SK-N-SH (cell line): ENCODE data around the gene WDHD1. TPM values are rescaled to one million over a fixed set of nuclear protein-coding genes. Genes with fewer than 3 reads are reported as not detected.

Experiments
- CTCF ChIA-PET: fragments of 300-600, 350-600 bp; formaldehyde crosslinking; extraction: SDS; loops from one replicate; lab custom pipeline; 2021; lab: Yijun Ruan, JAX
- POLR2A ChIA-PET: fragments of 350-600 bp; sonication (Branson Sonifier 250); formaldehyde crosslinking; extraction: SDS; loops from one replicate; lab custom pipeline; 2020; ENCODE audit warnings: antibody characterized with exemption, inconsistent platforms; lab: Yijun Ruan, JAX
- DNase-seq: peaks from one replicate; pipeline ENCODE4 v3.0.0; 2012
- H2AFZ ChIP-seq: fragments of 200-600 bp; sonication (generic); 2 replicates; pipeline ENCODE4 v1.8.1; 2016; ENCODE audit warnings: antibody characterized with exemption, mild to moderate bottlenecking, low read depth
- H3F3A ChIP-seq: fragments of 200-600 bp; sonication (generic); replicated peaks from 2 replicates; pipeline ENCODE3; 2016; ENCODE audit warnings: antibody characterized with exemption, mild to moderate bottlenecking; ENCODE audit not compliant: insufficient read depth
- H3K27ac ChIP-seq, 2 experiments: fragments of 200-500 bp in 1 of 2; fragments of 200-600 bp in 1 of 2; sonication (Bioruptor generic) in 1 of 2; sonication (generic), shearing (Covaris generic) in 1 of 2; 2 replicates each; pipeline versions ENCODE4 v1.5.1 to v1.6.1; 2014 to 2016; ENCODE audit warnings: low read depth in 2 of 2, inconsistent platforms in 1 of 2, low read length in 1 of 2, mild to moderate bottlenecking in 1 of 2, mixed read lengths in 1 of 2
- H3K27me3 ChIP-seq: fragments of 200-600 bp; sonication (generic), shearing (Covaris generic); 2 replicates; pipeline ENCODE4 v1.6.1; 2016; ENCODE audit warnings: mixed run types; ENCODE audit not compliant: insufficient read depth
- H3K36me3 ChIP-seq, 2 experiments: fragments of 200-500 bp in 1 of 2; fragments of 200-600 bp in 1 of 2; sonication (Bioruptor generic) in 1 of 2; sonication (generic) in 1 of 2; replicated peaks in 1 of 2; 2 replicates each; pipeline versions ENCODE3 to v1.5.1; 2014 to 2016; ENCODE audit warnings: low read length in 1 of 2, mild to moderate bottlenecking in 1 of 2; ENCODE audit not compliant: insufficient read depth in 2 of 2, control insufficient read depth in 1 of 2
- H3K4me1 ChIP-seq, 2 experiments: fragments of 200-500 bp in 1 of 2; fragments of 200-600 bp in 1 of 2; sonication (Bioruptor generic) in 1 of 2; sonication (generic), shearing (Covaris generic) in 1 of 2; 2 replicates each; pipeline versions ENCODE4 v1.5.1 to v1.6.1; 2014 to 2016; ENCODE audit warnings: low read depth in 1 of 2, low read length in 1 of 2, mixed run types in 1 of 2; ENCODE audit not compliant: insufficient read depth in 2 of 2, control insufficient read depth in 1 of 2
- H3K4me2 ChIP-seq: fragments of 200-600 bp; sonication (generic), shearing (Covaris generic); 2 replicates; pipeline ENCODE4 v1.6.1; 2017; ENCODE audit warnings: mixed run types
- H3K4me3 ChIP-seq, 2 experiments: fragments of 200-500 bp in 1 of 2; fragments of 200-600 bp in 1 of 2; sonication (Bioruptor generic) in 1 of 2; sonication (generic), shearing (Covaris generic) in 1 of 2; 2 replicates each; pipeline versions ENCODE4 v1.5.1 to v1.8.1; 2014 to 2016; ENCODE audit warnings: low read depth in 2 of 2, inconsistent platforms in 1 of 2, low read length in 1 of 2, mild to moderate bottlenecking in 1 of 2, mixed read lengths in 1 of 2, moderate library complexity in 1 of 2
- H3K79me2 ChIP-seq: fragments of 200-600 bp; sonication (generic); 2 replicates; pipeline ENCODE4 v1.8.1; 2017; ENCODE audit warnings: mild to moderate bottlenecking; ENCODE audit not compliant: insufficient read depth
- H3K9ac ChIP-seq: fragments of 200-600 bp; sonication (generic); 2 replicates; pipeline ENCODE4 v1.6.1; 2017; ENCODE audit warnings: mixed run types
- H3K9me2 ChIP-seq: fragments of 200-600 bp; sonication (generic); 2 replicates; pipeline ENCODE4 v1.6.1; 2017; ENCODE audit warnings: mixed run types
- H3K9me3 ChIP-seq: fragments of 200-600 bp; sonication (generic); 2 replicates; pipeline ENCODE4 v1.6.1; 2017; ENCODE audit warnings: mixed run types, mild to moderate bottlenecking, moderate library complexity
- H4K20me1 ChIP-seq: fragments of 200-600 bp; sonication (generic); 2 replicates; pipeline ENCODE4 v1.6.1; 2017; ENCODE audit warnings: mild to moderate bottlenecking, mixed run types; ENCODE audit not compliant: insufficient read depth
- CHD2 ChIP-seq: fragments of 150-350 bp; IDR thresholded peaks from 2 replicates; pipeline ENCODE4 v1.6.1; 2018; ENCODE audit warnings: low read length; ENCODE audit not compliant: partially characterized antibody
- CTCF ChIP-seq: fragments of 200-600 bp; sonication (generic); IDR thresholded peaks from 2 replicates; pipeline ENCODE4 v1.6.1; 2017; ENCODE audit warnings: antibody characterized with exemption, mild to moderate bottlenecking, moderate library complexity
- ELF1 ChIP-seq: IDR thresholded peaks from 2 replicates; pipeline ENCODE4 v1.4.0; 2012
- EP300 ChIP-seq, 2 experiments: IDR thresholded peaks; 2 replicates each; pipeline versions ENCODE4 v1.4.0 to v1.6.1; 2012; ENCODE audit warnings: borderline replicate concordance in 1 of 2, low read depth in 1 of 2, low read length in 1 of 2
- EZH2phosphoT487 ChIP-seq: fragments of 200-600 bp; sonication (generic); IDR thresholded peaks from 2 replicates; pipeline ENCODE4 v1.6.1; 2017; ENCODE audit warnings: low read depth, mixed run types, mild to moderate bottlenecking, antibody characterized with exemption, moderate library complexity, borderline replicate concordance
- FOSL2 ChIP-seq: IDR thresholded peaks from 2 replicates; pipeline ENCODE4 v1.4.0; 2012; ENCODE audit warnings: low read depth, mild to moderate bottlenecking, moderate library complexity, borderline replicate concordance
- FOXJ3 ChIP-seq: sonication (generic); formaldehyde crosslinking; IDR thresholded peaks from 2 replicates; pipeline ENCODE4 v1.5.1; 2020; ENCODE audit warnings: mild to moderate bottlenecking, missing genetic modification reagents
- FOXM1 ChIP-seq: IDR thresholded peaks from 2 replicates; pipeline ENCODE4 v1.4.0; 2012; ENCODE audit warnings: low read depth, mild to moderate bottlenecking
- GABPA ChIP-seq: IDR thresholded peaks from 2 replicates; pipeline ENCODE4 v1.4.0; 2012; ENCODE audit warnings: low read depth, mild to moderate bottlenecking
- IRF3 ChIP-seq: fragments of 150-350 bp; IDR thresholded peaks from 2 replicates; pipeline ENCODE4 v1.6.1; 2016; ENCODE audit warnings: mild to moderate bottlenecking, low read depth, low read length
- MEF2A ChIP-seq: IDR thresholded peaks from 2 replicates; pipeline ENCODE4 v1.4.0; 2012; ENCODE audit warnings: low read depth, borderline replicate concordance
- MXI1 ChIP-seq: IDR thresholded peaks from 2 replicates; pipeline ENCODE4 v1.6.1; 2012; ENCODE audit warnings: mild to moderate bottlenecking, low read depth, low read length, improper control_type of control experiment
- PBX3 ChIP-seq: IDR thresholded peaks from 2 replicates; pipeline ENCODE4; 2012
- RCOR1 ChIP-seq: fragments of 150-350 bp; IDR thresholded peaks from 2 replicates; pipeline ENCODE4 v1.6.1; 2017; ENCODE audit warnings: antibody characterized with exemption, low read length
- RXRA ChIP-seq: IDR thresholded peaks from 2 replicates; pipeline ENCODE4 v1.4.0; 2012; ENCODE audit warnings: low read depth, mild to moderate bottlenecking, borderline replicate concordance
- SMC3 ChIP-seq: IDR thresholded peaks from 2 replicates; pipeline ENCODE4 v1.6.1; 2012; ENCODE audit warnings: low read depth, low read length, improper control_type of control experiment
- TAF1 ChIP-seq: IDR thresholded peaks from 2 replicates; pipeline ENCODE4 v1.6.1; 2012; ENCODE audit warnings: low read depth, mild to moderate bottlenecking, low read length, moderate library complexity, borderline replicate concordance
- TCF12 ChIP-seq: IDR thresholded peaks from 2 replicates; pipeline ENCODE4 v1.4.0; 2012
- TEAD4 ChIP-seq: IDR thresholded peaks from 2 replicates; pipeline ENCODE4 v1.4.0; 2012; ENCODE audit warnings: mild to moderate bottlenecking, borderline replicate concordance; ENCODE audit not compliant: insufficient read depth
- USF1 ChIP-seq: IDR thresholded peaks from 2 replicates; pipeline ENCODE4 v1.4.0; 2012; ENCODE audit warnings: low read depth, borderline replicate concordance
- USF2 ChIP-seq: fragments of 150-350 bp; IDR thresholded peaks from 2 replicates; pipeline ENCODE4 v1.6.1; 2017; ENCODE audit warnings: antibody characterized with exemption, low read length, low read depth, borderline replicate concordance
- YY1 ChIP-seq: IDR thresholded peaks from 2 replicates; pipeline ENCODE4 v1.4.0; 2012; ENCODE audit warnings: low read depth, mild to moderate bottlenecking
- ZBTB33 ChIP-seq: IDR thresholded peaks from 2 replicates; pipeline ENCODE4 v1.4.0; 2012; ENCODE audit warnings: low read depth, borderline replicate concordance
- WGBS: methylation state at CpG from one replicate; pipeline ENCODE4 v1.1.6; 2017; ENCODE audit warnings: low lambda C conversion rate; 5-methylcytosine and 5-hydroxymethylcytosine counted together
- polyA plus RNA-seq, 3 experiments: library from polyadenylated mRNA; depleted of rRNA; stranded (reverse); fragments of >200 nt; gene quantifications; 2 replicates each; pipeline ENCODE4 v1.2.3, GENCODE V29; 2012

WDHD1 gene
- polyA plus RNA-seq, 1 of the 3 experiments (the other 2 are of a cell fraction): 2.9 TPM

- peak; percentile 45; the same call in 1 of the 2 replicates for TF ChIP-seq FOSL2
- peak; percentile 34; the same call in 1 of the 2 replicates for TF ChIP-seq TCF12
- TF ChIP-seq GABPA: no peak
- TF ChIP-seq USF2: no peak
- no peak for TF ChIP-seq FOXM1
- TF ChIP-seq MXI1: no peak
- TF ChIP-seq TAF1: no peak
- TF ChIP-seq RCOR1: no peak
- no peak for TF ChIP-seq PBX3
Measured at GRCh38 chr14:55070981-55071411, 44.1 kb upstream of the WDHD1 start (continued).

GRCh38 chr14:55066223-55066622, 39.3 kb upstream of the WDHD1 start:
- H3K9ac ChIP-seq: no peak overlapping the region
- no peak overlapping the region for H3K4me3 ChIP-seq
- peaks cover 1 to 9% of the 10 kb centered on the region in 2 experiments; a peak in 3 of 4 replicates for H3K4me1 ChIP-seq
- H3F3A ChIP-seq: peaks cover 60% of the 10 kb centered on the region
- H3K9me3 ChIP-seq: no peaks in the 10 kb centered on the region
- no peak overlapping the region for H3K4me2 ChIP-seq
- peaks cover 67 to 77% of the 10 kb centered on the region in 2 experiments for H3K36me3 ChIP-seq
- peaks cover 41% of the 10 kb centered on the region for H4K20me1 ChIP-seq
- peaks cover 73% of the 10 kb centered on the region for H3K79me2 ChIP-seq
- POLR2A ChIA-PET: interaction anchor here (0.9 kb wide), 1 partner anchor 15 kb away, joined by 3 read pairs; the partner anchor contains the start of gene MAPK1IP1L
- H3K27ac ChIP-seq: peak overlapping the region in 1 of 2 experiments; percentile 40; a peak in 1 of 4 replicates
- 93% methylated on average over 1 of the region's 1 CpG for WGBS
- CTCF ChIA-PET: interaction anchor here (1.1 to 1.7 kb wide), 3 partner anchors 15 to 501 kb away, joined by 3 to 7 read pairs (median 3); partner anchors contain the start of gene MAPK1IP1L
- H2AFZ ChIP-seq: no peak overlapping the region
- no peaks in the 10 kb centered on the region for H3K27me3 ChIP-seq
- no peak for DNase-seq
- TF ChIP-seq SMC3 (no peak), MEF2A (no peak), ELF1 (no peak), RCOR1 (no peak), EZH2phosphoT487 (no peak), CHD2 (no peak), TEAD4 (no peak), FOXM1 (no peak), IRF3 (no peak), RXRA (no peak), EP300 (IDR thresholded peaks at IDR 0.05; ENCODE audit: borderline replicate concordance in 1 of 2, low read depth in 1 of 2, low read length in 1 of 2) (no peak), USF1 (no peak), TAF1 (no peak), FOXJ3 (CRISPR knock-in tag) (no peak), TCF12 (no peak), YY1 (no peak), ZBTB33 (no peak), CTCF (no peak)
- H3K9me2 ChIP-seq: no peaks in the 10 kb centered on the region
